GM23248 (cell line): ENCODE results near the gene MYO5A.

Experiments
- EZH2 ChIP-seq: fragments of 200-600 bp; sonication (generic); IDR thresholded peaks from 2 replicates; pipeline ENCODE4 v1.6.1; 2018; ENCODE audit warnings: antibody characterized with exemption, mild to moderate bottlenecking; ENCODE audit not compliant: insufficient read depth, poor library complexity, severe bottlenecking
- EZH2phosphoT487 ChIP-seq: fragments of 200-600 bp; sonication (generic); IDR thresholded peaks from 2 replicates; pipeline ENCODE4 v1.6.1; 2018; ENCODE audit warnings: antibody characterized with exemption, moderate library complexity, mild to moderate bottlenecking, low read depth; ENCODE audit not compliant: insufficient read depth

- TF ChIP-seq EZH2phosphoT487 (no peak), EZH2 (no peak)
These were observed 238.4 kb downstream of the MYO5A start for GRCh38 chr15:52290329-52290728.
